Endodermal cell (in vitro differentiated cells): ENCODE results near the gene LTBP4. TPM values are rescaled to one million over a fixed set of nuclear protein-coding genes. Genes with fewer than 3 reads are reported as not detected.

ENCODE experiments used
- DNase-seq: peaks from one replicate; pipeline ENCODE4 v3.0.0-alpha.2; 2017
- H3K27ac ChIP-seq: 2 replicates; pipeline ENCODE4 v1.5.1; 2013; ENCODE audit warnings: mild to moderate bottlenecking, low read depth, low read length, moderate library complexity
- H3K27me3 ChIP-seq: 2 replicates; pipeline ENCODE4 v1.6.1; 2013; ENCODE audit warnings: mild to moderate bottlenecking, low read length, moderate library complexity; ENCODE audit not compliant: insufficient read depth, control insufficient read depth, poor library complexity, severe bottlenecking
- H3K36me3 ChIP-seq: 2 replicates; pipeline ENCODE4 v1.7.0; 2013; ENCODE audit warnings: mild to moderate bottlenecking, low read length, moderate library complexity; ENCODE audit not compliant: control insufficient read depth, insufficient read depth
- H3K4me1 ChIP-seq: one replicate; pipeline ENCODE4 v1.7.0; 2013; ENCODE audit warnings: low read length; ENCODE audit not compliant: control insufficient read depth, insufficient read depth
- H3K4me3 ChIP-seq: 2 replicates; pipeline ENCODE4 v1.5.1; 2013; ENCODE audit warnings: mild to moderate bottlenecking, low read length, moderate library complexity
- H3K9ac ChIP-seq: 2 replicates; pipeline ENCODE4 v1.6.1; 2013; ENCODE audit warnings: mild to moderate bottlenecking, low read length, moderate library complexity; ENCODE audit not compliant: poor library complexity, severe bottlenecking; ENCODE audit errors: extremely low read depth
- H3K9me3 ChIP-seq: 2 replicates; pipeline ENCODE4 v1.6.1; 2013; ENCODE audit warnings: mild to moderate bottlenecking, low read length, moderate library complexity; ENCODE audit not compliant: control insufficient read depth
- H3K27ac Mint-ChIP-seq: 2 replicates; pipeline ENCODE4 v1.8.0; 2020; ENCODE audit warnings: mixed read lengths
- H3K27me3 Mint-ChIP-seq: 2 replicates; pipeline ENCODE4 v1.8.0; 2021; ENCODE audit warnings: mild to moderate bottlenecking, mixed read lengths; ENCODE audit not compliant: insufficient read depth
- H3K36me3 Mint-ChIP-seq: 2 replicates; pipeline ENCODE4 v1.8.0; 2020; ENCODE audit warnings: low read depth, mixed read lengths
- H3K4me1 Mint-ChIP-seq: 2 replicates; pipeline ENCODE4 v1.8.0; 2020; ENCODE audit warnings: mixed read lengths
- H3K4me3 Mint-ChIP-seq: 2 replicates; pipeline ENCODE4 v1.8.0; 2020; ENCODE audit warnings: mild to moderate bottlenecking, moderate library complexity, mixed read lengths
- H3K9me3 Mint-ChIP-seq: 2 replicates; pipeline ENCODE4 v1.8.0; 2020; ENCODE audit warnings: mild to moderate bottlenecking, mixed read lengths
- CTCF ChIP-seq: fragments of 200-600 bp; sonication (generic); conservative IDR thresholded peaks from 2 replicates; pipeline ENCODE4 v1.5.0; 2021; ENCODE audit warnings: antibody characterized with exemption, mild to moderate bottlenecking
- WGBS, 2 experiments: methylation state at CpG; one replicate each; pipeline versions ENCODE4 v1.1.5 to v1.1.7; 2013; ENCODE audit warnings: missing lambda C conversion rate in 2 of 2, mixed read lengths in 1 of 2; ENCODE audit not compliant: insufficient coverage in 1 of 2, insufficient read length in 1 of 2; 5-methylcytosine and 5-hydroxymethylcytosine counted together
- total RNA-seq, 2 donors: library from RNA; stranded (reverse); fragmentation: NEBNext Ultra II Directional in 1 of 2; extraction: Animal tissue kit (Norgen Biotek cat#: 25700) in 1 of 2; gene quantifications; 2 replicates in 1 of 2; 3 replicates in 1 of 2; pipeline ENCODE4 v1.2.1, GENCODE V29; 2021

LTBP4 gene
- total RNA-seq, 2 donors from 2014 or later = 104 to 133 TPM

GRCh38 chr19:40576585-40577451, 24.4 kb upstream of the LTBP4 start, which contains the start of gene SHKBP1:
Gene SHKBP1 (plus strand): TSS chr19:40576873. CDS start chr19:40576900, 27 bp downstream.
- H3K27ac Mint-ChIP-seq = peak within 1 kb of the TSS; percentile 85
- H3K9ac ChIP-seq = peak within 1 kb of the TSS; percentile 64
- WGBS, 2 experiments = 1% methylated on average over 11 to 50 of the region's 55 CpGs
- no peaks in the 10 kb centered on the region for H3K9me3 Mint-ChIP-seq
- no peaks in the 10 kb centered on the region for H3K4me1 ChIP-seq
- peaks cover 21% of the 10 kb centered on the region for H3K36me3 Mint-ChIP-seq
- no peaks in the 10 kb centered on the region for H3K27me3 ChIP-seq
- H3K4me3 Mint-ChIP-seq = peak within 1 kb of the TSS; percentile 78
- peaks cover 3% of the 10 kb centered on the region for H3K4me1 Mint-ChIP-seq
- peak; percentile 98 for DNase-seq
- no peak for TF ChIP-seq CTCF
- peak within 1 kb of the TSS; percentile 92 for H3K4me3 ChIP-seq
- H3K27me3 Mint-ChIP-seq = peaks cover 11% of the 10 kb centered on the region
- peaks cover 22% of the 10 kb centered on the region for H3K36me3 ChIP-seq
- no peak within 1 kb of the TSS for H3K27ac ChIP-seq
- no peaks in the 10 kb centered on the region for H3K9me3 ChIP-seq

- Mint-ChIP-seq H3K4me3 (peak overlapping the region; percentile 78), H3K4me1 (peaks cover 3% of the 10 kb centered on the region), H3K27me3 (no peaks in the 10 kb centered on the region), H3K36me3 (peaks cover 30% of the 10 kb centered on the region), H3K27ac (no peak overlapping the region), H3K9me3 (no peaks in the 10 kb centered on the region)
- DNase-seq = peak; percentile 90
- WGBS, 2 experiments = 78 to 94% methylated on average over 9 to 12 of the region's 12 CpGs
- Histone ChIP-seq H3K27ac (no peak overlapping the region), H3K4me3 (no peak overlapping the region), H3K9ac (no peak overlapping the region), H3K9me3 (no peaks in the 10 kb centered on the region), H3K36me3 (peaks cover 28% of the 10 kb centered on the region), H3K4me1 (no peaks in the 10 kb centered on the region), H3K27me3 (no peaks in the 10 kb centered on the region)
- no peak for TF ChIP-seq CTCF
Measured at GRCh38 chr19:40578442-40578908, 22.7 kb upstream of the LTBP4 start.

GRCh38 chr19:40580619-40581018, 20.6 kb upstream of the LTBP4 start:
- no peak for DNase-seq
- no peaks in the 10 kb centered on the region for H3K9me3 Mint-ChIP-seq
- Histone ChIP-seq H3K9ac (no peak overlapping the region), H3K27me3 (no peaks in the 10 kb centered on the region), H3K27ac (no peak overlapping the region), H3K36me3 (peaks cover 38% of the 10 kb centered on the region), H3K9me3 (no peaks in the 10 kb centered on the region), H3K4me3 (no peak overlapping the region), H3K4me1 (no peaks in the 10 kb centered on the region)
- H3K27ac Mint-ChIP-seq = no peak overlapping the region
- H3K36me3 Mint-ChIP-seq = peaks cover 45% of the 10 kb centered on the region
- 97 to 98% methylated on average over 9 to 13 of the region's 13 CpGs for WGBS, 2 experiments
- peaks cover 3% of the 10 kb centered on the region for H3K4me1 Mint-ChIP-seq
- H3K27me3 Mint-ChIP-seq = no peaks in the 10 kb centered on the region
- no peak overlapping the region for H3K4me3 Mint-ChIP-seq
- no peak for TF ChIP-seq CTCF
